Hepatocyte (in vitro differentiated cells): Measurements from ENCODE around the gene TAPBP. TPM values are rescaled to one million over a fixed set of nuclear protein-coding genes. Genes with fewer than 3 reads are reported as not detected.
A peak's percentile ranks its signal among the peaks of the same experiment; 100 is the strongest.

Experiments used
- DNase-seq: peaks from one replicate; pipeline ENCODE4 v3.0.0-alpha.2; 2016; ENCODE audit warnings: low spot score
- H2AFZ ChIP-seq: fragments of 200-600 bp; sonication (generic); 2 replicates; pipeline ENCODE4 v1.6.0; 2016; ENCODE audit warnings: antibody characterized with exemption, mild to moderate bottlenecking
- H3K27ac ChIP-seq: fragments of 200-600 bp; sonication (generic); 2 replicates; pipeline ENCODE4 v1.5.1; 2016; ENCODE audit warnings: mild to moderate bottlenecking
- H3K27me3 ChIP-seq: fragments of 200-600 bp; sonication (generic); 2 replicates; pipeline ENCODE4 v1.6.1; 2016
- H3K36me3 ChIP-seq: fragments of 200-600 bp; sonication (generic); replicated peaks from 2 replicates; pipeline ENCODE4 v1.5.1; 2016; ENCODE audit warnings: low read depth; ENCODE audit not compliant: insufficient read depth
- H3K4me1 ChIP-seq: fragments of 200-600 bp; sonication (generic); 2 replicates; pipeline ENCODE4 v1.5.1; 2016; ENCODE audit warnings: mild to moderate bottlenecking, moderate library complexity; ENCODE audit not compliant: insufficient read depth
- H3K4me2 ChIP-seq: fragments of 200-600 bp; sonication (generic); 2 replicates; pipeline ENCODE4 v1.6.0; 2016
- H3K4me3 ChIP-seq: fragments of 200-600 bp; sonication (generic); 2 replicates; pipeline ENCODE4 v1.5.1; 2016; ENCODE audit warnings: mild to moderate bottlenecking
- H3K79me2 ChIP-seq: fragments of 200-600 bp; sonication (generic); 2 replicates; pipeline ENCODE4 v1.6.0; 2017; ENCODE audit warnings: mild to moderate bottlenecking
- H3K9me2 ChIP-seq: fragments of 200-600 bp; sonication (generic); replicated peaks from 2 replicates; pipeline ENCODE4 v1.6.0; 2017; ENCODE audit warnings: mild to moderate bottlenecking; ENCODE audit not compliant: insufficient read depth
- H3K9me3 ChIP-seq: fragments of 200-600 bp; sonication (generic); 2 replicates; pipeline ENCODE4 v1.5.1; 2016; ENCODE audit warnings: low read depth, mild to moderate bottlenecking
- H4K20me1 ChIP-seq: fragments of 200-600 bp; sonication (generic); 2 replicates; pipeline ENCODE4 v1.6.0; 2016; ENCODE audit warnings: mild to moderate bottlenecking; ENCODE audit not compliant: insufficient read depth, poor library complexity, severe bottlenecking
- CTCF ChIP-seq: fragments of 200-600 bp; sonication (generic); IDR thresholded peaks from 2 replicates; pipeline ENCODE4 v1.5.1; 2016; ENCODE audit warnings: antibody characterized with exemption, mild to moderate bottlenecking; ENCODE audit not compliant: poor library complexity
- EZH2 ChIP-seq: fragments of 200-600 bp; sonication (generic); IDR thresholded peaks from 2 replicates; pipeline ENCODE4 v1.6.1; 2016; ENCODE audit warnings: antibody characterized with exemption, mild to moderate bottlenecking, borderline replicate concordance
- EZH2phosphoT487 ChIP-seq: fragments of 200-600 bp; sonication (generic); IDR thresholded peaks from one replicate; pipeline ENCODE4 v1.6.1; 2018; ENCODE audit warnings: antibody characterized with exemption, mild to moderate bottlenecking, low read depth, moderate library complexity; ENCODE audit not compliant: unreplicated experiment, severe bottlenecking
- WGBS: methylation state at CpG from one replicate; pipeline ENCODE4 v1.1.6; 2016; ENCODE audit warnings: low lambda C conversion rate; ENCODE audit errors: missing lambda C conversion rate; 5-methylcytosine and 5-hydroxymethylcytosine counted together
- polyA plus RNA-seq: library from polyadenylated mRNA; unstranded; fragments of >200 nt; fragmentation: Nextera tagmentation; extraction: Ambion mirVana; gene quantifications from 2 replicates; pipeline ENCODE4 v1.2.1, GENCODE V29; 2016
- total RNA-seq: library from RNA; depleted of rRNA; stranded (reverse); fragments of >200 nt; gene quantifications from 2 replicates; pipeline ENCODE4 v1.2.3, GENCODE V29; 2014

TAPBP gene
- total and polyA plus RNA-seq, 2 experiments from 2014 or later, result 59.3 to 108 TPM

GRCh38 chr6:33279257-33279695 lies 34.6 kb downstream of the TAPBP start:
- Histone ChIP-seq H3K79me2 (peaks cover 14% of the 10 kb centered on the region), H3K4me3 (no peak overlapping the region), H3K27ac (no peak overlapping the region), H3K4me1 (peaks cover 34% of the 10 kb centered on the region), H2AFZ (no peak overlapping the region), H3K9me3 (no peaks in the 10 kb centered on the region), H4K20me1 (peaks cover 24% of the 10 kb centered on the region), H3K4me2 (no peak overlapping the region), H3K9me2 (no peaks in the 10 kb centered on the region), H3K27me3 (no peaks in the 10 kb centered on the region), H3K36me3 (no peaks in the 10 kb centered on the region)
- no peak for DNase-seq
- 94% methylated on average over 10 of the region's 13 CpGs for WGBS
- TF ChIP-seq EZH2, result no peak
- no peak for TF ChIP-seq EZH2phosphoT487
- TF ChIP-seq CTCF, result no peak

GRCh38 chr6:33278810-33279209 lies 35.1 kb downstream of the TAPBP start:
- Histone ChIP-seq H3K36me3 (no peaks in the 10 kb centered on the region), H3K4me3 (no peak overlapping the region), H3K79me2 (peaks cover 19% of the 10 kb centered on the region), H3K4me1 (peaks cover 39% of the 10 kb centered on the region), H2AFZ (no peak overlapping the region), H3K4me2 (no peak overlapping the region), H3K27me3 (no peaks in the 10 kb centered on the region), H3K9me3 (no peaks in the 10 kb centered on the region), H3K9me2 (no peaks in the 10 kb centered on the region), H3K27ac (no peak overlapping the region), H4K20me1 (peaks cover 29% of the 10 kb centered on the region)
- no peak for TF ChIP-seq CTCF
- TF ChIP-seq EZH2phosphoT487, result no peak
- TF ChIP-seq EZH2, result no peak
- 91% methylated on average over 3 of the region's 3 CpGs for WGBS
- no peak for DNase-seq

GRCh38 chr6:33278392-33278741 lies 35.5 kb downstream of the TAPBP start:
- peaks cover 43% of the 10 kb centered on the region for H3K4me1 ChIP-seq
- TF ChIP-seq EZH2phosphoT487, result no peak
- no peak for TF ChIP-seq CTCF
- no peak for TF ChIP-seq EZH2
- H3K9me2 ChIP-seq, result no peaks in the 10 kb centered on the region
- no peaks in the 10 kb centered on the region for H3K27me3 ChIP-seq
- no peaks in the 10 kb centered on the region for H3K9me3 ChIP-seq
- H3K4me2 ChIP-seq, result no peak overlapping the region
- peak overlapping the region; percentile 97 for H3K27ac ChIP-seq
- H3K36me3 ChIP-seq, result no peaks in the 10 kb centered on the region
- H4K20me1 ChIP-seq, result peaks cover 29% of the 10 kb centered on the region
- H3K4me3 ChIP-seq, result no peak overlapping the region
- DNase-seq, result no peak
- WGBS, result 91% methylated on average over 8 of the region's 9 CpGs
- H2AFZ ChIP-seq, result no peak overlapping the region
- H3K79me2 ChIP-seq, result peaks cover 23% of the 10 kb centered on the region
